Endothelial cell of hepatic sinusoid (primary cell): ENCODE data around the gene STEAP3.
"Not testable (repeated sequence)": the region's sequence is repeated elsewhere in the genome, so short reads cannot be mapped to it uniquely, and the experiment has no call there.

Experiments used
- in situ Hi-C: cut with HindIII; loops from 2 replicates; pipeline ENCODE4 v1.10.0; 2017; ENCODE audit warnings: low sequenced_read_pairs

STEAP3 gene

DNA sequence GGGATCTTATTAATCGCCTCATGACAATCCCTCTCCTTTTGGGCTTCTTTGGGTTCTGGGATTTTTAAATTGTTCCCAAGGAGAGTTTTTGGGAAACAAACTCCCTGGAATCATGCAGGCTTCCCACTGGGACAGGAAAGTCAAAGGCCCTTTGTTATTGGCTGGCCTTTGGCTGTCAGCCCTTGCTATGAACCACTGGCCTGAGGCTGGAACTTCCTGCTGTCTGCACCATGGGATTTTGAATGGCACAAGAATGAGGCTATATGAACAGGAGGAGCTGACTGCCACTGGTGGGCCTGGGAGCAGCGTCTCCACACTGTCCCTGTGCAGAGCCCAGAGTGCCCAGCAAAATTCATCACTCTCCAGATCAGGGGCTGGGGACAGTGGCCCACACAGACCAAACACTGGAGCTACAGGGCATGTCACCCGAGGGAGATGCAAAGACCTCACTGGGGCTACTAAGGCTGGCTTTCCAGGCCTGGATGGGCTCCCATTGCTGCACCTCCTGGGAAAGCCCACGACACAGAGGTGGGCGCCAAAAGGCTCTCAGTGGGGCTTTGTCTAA is 35.7 kb downstream of the STEAP3 start:
- in situ Hi-C loops: loop anchor here (5.0 kb wide), 1 partner anchor 92 kb away; no protein-coding TSS in a partner anchor

DNA sequence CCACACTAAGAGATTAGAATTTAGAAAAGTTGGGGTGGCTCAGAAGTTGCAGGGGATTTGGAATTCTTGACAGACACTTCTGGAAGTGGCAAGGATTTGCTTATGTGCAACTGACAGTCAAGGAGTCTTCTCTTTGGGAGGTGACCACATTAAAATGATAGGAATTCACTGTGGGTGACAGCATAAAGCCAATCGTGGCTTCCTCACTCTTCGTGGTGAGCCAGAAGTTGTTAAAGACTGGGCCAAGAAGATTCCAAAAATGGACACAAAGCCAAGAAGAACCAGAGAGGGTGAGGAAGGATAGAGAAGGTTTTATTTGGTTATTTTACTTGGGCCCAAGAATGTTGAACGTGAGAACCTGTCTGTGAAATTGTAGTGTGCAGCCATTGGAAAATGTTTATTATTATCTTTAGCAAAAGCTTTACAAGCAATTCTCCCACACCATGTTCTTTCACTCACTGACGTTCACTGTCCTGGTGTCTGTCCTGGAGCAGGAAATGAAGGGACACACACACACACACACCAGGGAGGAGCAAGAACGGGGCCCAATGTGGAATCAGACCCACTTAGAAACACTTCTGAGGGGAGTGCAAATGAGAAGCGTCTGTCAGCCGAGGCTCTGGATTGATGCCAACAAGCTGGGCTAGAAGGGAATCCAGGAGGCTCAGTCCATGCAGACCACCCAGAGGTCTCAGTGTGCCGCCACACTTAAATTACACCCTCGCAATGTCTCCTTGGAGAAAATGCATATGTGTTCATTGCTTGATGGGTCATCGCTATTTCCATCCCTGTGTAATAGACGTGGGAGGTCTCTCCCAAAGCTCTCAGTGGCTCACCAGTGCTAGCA is 37.2 kb downstream of the STEAP3 start:
- in situ Hi-C loops: no loop called here

GRCh38 chr2:119261493-119262225 is 38.0 kb downstream of the STEAP3 start:
- in situ Hi-C loops: no loop called here

DNA sequence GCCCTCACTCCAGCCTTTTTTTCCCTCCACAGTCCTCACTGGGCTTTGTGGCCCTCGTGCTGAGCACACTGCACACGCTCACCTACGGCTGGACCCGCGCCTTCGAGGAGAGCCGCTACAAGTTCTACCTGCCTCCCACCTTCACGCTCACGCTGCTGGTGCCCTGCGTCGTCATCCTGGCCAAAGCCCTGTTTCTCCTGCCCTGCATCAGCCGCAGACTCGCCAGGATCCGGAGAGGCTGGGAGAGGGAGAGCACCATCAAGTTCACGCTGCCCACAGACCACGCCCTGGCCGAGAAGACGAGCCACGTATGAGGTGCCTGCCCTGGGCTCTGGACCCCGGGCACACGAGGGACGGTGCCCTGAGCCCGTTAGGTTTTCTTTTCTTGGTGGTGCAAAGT is 39.4 kb downstream of the STEAP3 start:
- in situ Hi-C loops: no loop called here

GRCh38 chr2:119263656-119264055 is 40.0 kb downstream of the STEAP3 start:
- in situ Hi-C loops: no loop called here

GRCh38 chr2:119264781-119265692 is 41.4 kb downstream of the STEAP3 start:
- in situ Hi-C loops: no loop called here

- in situ Hi-C loops: no loop called here
Measured at GRCh38 chr2:119265693-119266066, 42.0 kb downstream of the STEAP3 start.

GRCh38 chr2:119266091-119266589 is 42.5 kb downstream of the STEAP3 start:
- in situ Hi-C loops: no loop called here

- in situ Hi-C loops: no loop called here
Measured at GRCh38 chr2:119267604-119268003, 44.0 kb downstream of the STEAP3 start.

DNA sequence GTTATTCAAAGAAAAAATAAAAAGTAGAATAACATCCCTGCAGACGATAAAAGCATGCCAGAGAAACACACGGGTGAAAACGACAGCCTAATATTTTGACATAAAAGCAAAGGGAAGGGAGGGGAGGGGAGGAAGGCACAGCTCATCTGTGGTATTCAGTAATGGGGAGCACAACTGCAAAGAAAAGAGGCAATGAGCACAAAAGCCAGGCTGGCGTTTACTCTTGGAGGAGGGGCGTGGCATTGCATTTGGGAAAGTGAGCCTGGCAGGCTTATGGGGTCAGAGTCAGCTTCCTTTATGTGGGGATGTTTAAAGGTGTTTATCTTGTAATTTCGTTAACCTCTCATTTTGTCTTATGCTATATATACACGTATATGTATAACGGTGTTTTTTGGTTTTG is 53.2 kb downstream of the STEAP3 start:
- in situ Hi-C loops: no loop called here

GRCh38 chr2:119278385-119278784 is 54.8 kb downstream of the STEAP3 start:
- in situ Hi-C loops: not testable (repeated sequence)

DNA sequence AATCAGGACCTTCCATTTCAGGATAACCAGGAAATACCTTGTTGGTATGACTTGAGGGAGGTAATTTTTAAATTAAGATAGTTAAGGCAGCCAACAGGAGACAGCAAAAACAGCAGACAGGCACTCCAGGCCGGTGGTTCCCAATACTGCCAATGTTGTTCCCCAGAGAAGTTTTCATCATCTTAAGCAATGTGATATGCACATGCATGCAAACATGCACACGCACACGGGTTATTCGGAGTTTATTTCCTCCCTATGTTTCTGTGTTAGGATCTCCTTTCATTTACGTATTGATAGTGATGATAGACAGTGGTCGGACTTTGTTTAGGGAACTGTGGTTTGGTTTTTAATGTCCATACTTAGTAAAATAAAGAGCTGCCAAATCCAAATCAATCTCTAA is 55.3 kb downstream of the STEAP3 start:
- in situ Hi-C loops: no loop called here

DNA sequence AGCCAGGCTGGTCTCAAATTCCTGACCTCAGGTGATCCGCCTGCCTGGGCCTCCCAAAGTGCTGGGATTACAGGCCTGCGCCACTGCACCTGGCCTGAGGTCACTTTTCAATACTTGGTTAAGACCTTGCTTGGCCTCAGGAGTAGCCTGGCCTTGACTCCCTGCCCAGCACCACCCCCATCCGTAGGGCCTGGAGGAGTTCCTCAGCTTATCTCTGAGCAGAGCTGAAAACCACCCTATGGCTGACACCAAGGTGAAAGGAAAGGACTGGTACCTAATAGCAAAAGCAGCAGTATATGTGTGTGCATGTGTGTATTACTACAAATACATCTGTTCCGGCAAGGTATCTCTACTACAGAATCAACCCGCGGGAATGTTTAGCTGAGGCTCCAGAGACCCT is 56.0 kb downstream of the STEAP3 start:
- in situ Hi-C loops: no loop called here

DNA sequence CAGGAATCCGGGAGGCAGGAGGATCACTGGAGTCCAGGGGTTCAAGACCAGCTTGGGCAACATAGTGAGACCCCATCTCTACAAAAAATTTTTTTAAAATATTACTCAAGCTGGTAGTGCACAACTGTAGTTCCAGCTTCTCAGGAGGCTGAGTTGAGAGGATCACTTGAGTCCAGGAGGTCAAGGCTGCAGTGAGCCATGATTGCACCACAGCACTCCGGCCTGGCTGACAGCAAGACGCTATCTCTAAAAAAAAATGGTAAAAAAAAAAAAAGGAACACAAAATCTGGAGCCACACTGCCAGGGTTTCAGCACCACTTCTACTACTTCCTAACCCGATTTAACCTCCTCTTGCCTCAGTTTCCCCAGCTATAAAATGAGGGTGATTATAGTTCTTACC is 57.0 kb downstream of the STEAP3 start:
- in situ Hi-C loops: no loop called here

GRCh38 chr2:119282146-119282995 is 58.7 kb downstream of the STEAP3 start:
- in situ Hi-C loops: no loop called here

DNA sequence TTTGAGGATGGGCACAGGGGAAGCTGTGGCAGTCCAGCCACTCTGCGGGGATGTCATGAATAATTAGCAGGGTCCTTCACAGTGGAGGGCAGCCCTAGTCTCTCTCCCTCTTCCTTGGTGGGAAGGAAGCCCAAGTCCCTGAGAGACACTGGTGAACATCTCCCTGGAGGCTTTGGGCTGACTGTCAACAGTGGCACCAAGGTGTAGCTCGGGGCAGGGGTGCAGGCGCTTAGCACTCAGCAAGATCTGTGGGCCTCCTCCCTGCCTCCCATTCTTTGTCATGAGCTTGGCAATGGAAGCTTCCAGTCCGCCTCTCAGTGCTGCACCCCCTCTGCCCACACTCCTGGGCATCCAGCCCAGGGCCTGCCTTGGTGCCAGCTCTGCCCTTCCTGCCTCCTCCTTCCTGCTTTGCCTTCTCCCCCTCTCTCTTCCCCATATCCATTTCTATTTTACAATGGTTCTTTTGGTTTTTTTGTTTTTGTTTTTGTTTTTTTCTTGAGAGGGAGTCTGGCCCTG is 59.4 kb downstream of the STEAP3 start:
- in situ Hi-C loops: no loop called here

- in situ Hi-C loops: no loop called here
Measured at GRCh38 chr2:119283873-119284331, 60.3 kb downstream of the STEAP3 start.

- in situ Hi-C loops: no loop called here
Measured at GRCh38 chr2:119286661-119287060, 63.0 kb downstream of the STEAP3 start.

- in situ Hi-C loops: no loop called here
Measured at GRCh38 chr2:119288576-119288975, 64.9 kb downstream of the STEAP3 start.
